PC-9 (cell line): ENCODE results near the gene SLC25A29.

Experiments
- EZH2 ChIP-seq: fragments of 200-600 bp; sonication (generic); IDR thresholded peaks from 2 replicates; pipeline ENCODE4 v1.8.0; 2017; ENCODE audit warnings: antibody characterized with exemption, low read depth
- TF ChIP-seq, protein P1 (sequence below): fragments of 200-600 bp; sonication (generic); conservative IDR thresholded peaks from 2 replicates; pipeline ENCODE4 v1.6.1; 2017; ENCODE audit warnings: mixed run types, antibody characterized with exemption, mild to moderate bottlenecking, moderate library complexity

DNA sequence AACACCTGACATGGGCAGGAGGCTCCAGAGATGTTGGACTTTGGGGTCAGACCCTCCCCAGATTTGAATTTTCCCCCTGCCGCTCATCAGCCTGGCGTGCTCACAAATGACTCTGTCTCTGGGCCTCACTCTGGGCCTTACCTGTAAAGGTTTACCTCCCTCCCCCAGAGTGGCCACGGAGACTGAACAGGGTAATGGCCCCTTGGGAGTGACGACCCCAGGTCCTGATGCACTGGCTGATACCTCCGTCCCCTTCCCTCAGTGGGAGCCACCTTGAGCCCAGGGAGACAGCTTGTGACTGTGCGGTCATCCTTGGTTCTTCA is 7.0 kb downstream of the SLC25A29 start:
- TF ChIP-seq, protein P1, sequence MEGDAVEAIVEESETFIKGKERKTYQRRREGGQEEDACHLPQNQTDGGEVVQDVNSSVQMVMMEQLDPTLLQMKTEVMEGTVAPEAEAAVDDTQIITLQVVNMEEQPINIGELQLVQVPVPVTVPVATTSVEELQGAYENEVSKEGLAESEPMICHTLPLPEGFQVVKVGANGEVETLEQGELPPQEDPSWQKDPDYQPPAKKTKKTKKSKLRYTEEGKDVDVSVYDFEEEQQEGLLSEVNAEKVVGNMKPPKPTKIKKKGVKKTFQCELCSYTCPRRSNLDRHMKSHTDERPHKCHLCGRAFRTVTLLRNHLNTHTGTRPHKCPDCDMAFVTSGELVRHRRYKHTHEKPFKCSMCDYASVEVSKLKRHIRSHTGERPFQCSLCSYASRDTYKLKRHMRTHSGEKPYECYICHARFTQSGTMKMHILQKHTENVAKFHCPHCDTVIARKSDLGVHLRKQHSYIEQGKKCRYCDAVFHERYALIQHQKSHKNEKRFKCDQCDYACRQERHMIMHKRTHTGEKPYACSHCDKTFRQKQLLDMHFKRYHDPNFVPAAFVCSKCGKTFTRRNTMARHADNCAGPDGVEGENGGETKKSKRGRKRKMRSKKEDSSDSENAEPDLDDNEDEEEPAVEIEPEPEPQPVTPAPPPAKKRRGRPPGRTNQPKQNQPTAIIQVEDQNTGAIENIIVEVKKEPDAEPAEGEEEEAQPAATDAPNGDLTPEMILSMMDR: no peak
- TF ChIP-seq EZH2: no peak
